Mammary epithelial cell (primary cell): ENCODE measurements around the gene KRT82.

ENCODE experiments used
- CTCF ChIP-seq, 2 donors: IDR thresholded peaks in 1 of 2; conservative IDR thresholded peaks in 1 of 2; 2 replicates each; pipeline ENCODE4 v1.5.1; 2011 to 2012; ENCODE audit warnings: inconsistent platforms in 2 of 2, low read length in 2 of 2, mild to moderate bottlenecking in 2 of 2, control low read depth in 1 of 2, low read depth in 1 of 2; ENCODE audit not compliant: insufficient read depth in 1 of 2; ENCODE audit errors: extremely low read depth in 1 of 2
- EZH2 ChIP-seq: IDR thresholded peaks from 2 replicates; pipeline ENCODE4 v1.6.1; 2012; ENCODE audit warnings: low read length, inconsistent platforms, borderline replicate concordance

GRCh38 chr12:52360663-52361271, 45.4 kb downstream of the KRT82 start:
- TF ChIP-seq CTCF (conservative IDR thresholded peaks at IDR 0.05 in 1 of 2, IDR thresholded peaks at IDR 0.05 in 1 of 2; ENCODE audit: extremely low read depth in 1 of 2, insufficient read depth in 1 of 2, low read depth in 1 of 2, low read length in 2 of 2) (no peak), EZH2 (no peak)
